Mesodermal cell (in vitro differentiated cells): Measurements from ENCODE around the gene NOP9. TPM values are rescaled to one million over a fixed set of nuclear protein-coding genes. Genes with fewer than 3 reads are reported as not detected.

Source experiments
- H3K27ac ChIP-seq: 2 replicates; pipeline ENCODE4 v1.7.0; 2013; ENCODE audit warnings: mild to moderate bottlenecking, low read depth, low read length, moderate library complexity; ENCODE audit not compliant: severe bottlenecking
- H3K36me3 ChIP-seq: 2 replicates; pipeline ENCODE4 v1.7.1; 2013; ENCODE audit warnings: mild to moderate bottlenecking, low read length, moderate library complexity; ENCODE audit not compliant: control insufficient read depth, insufficient read depth
- H3K4me1 ChIP-seq: one replicate; pipeline ENCODE4 v1.7.1; 2013; ENCODE audit warnings: mild to moderate bottlenecking, low read length; ENCODE audit not compliant: insufficient read depth, control insufficient read depth, poor library complexity, severe bottlenecking
- H3K4me3 ChIP-seq: 2 replicates; pipeline ENCODE4 v1.7.0; 2013; ENCODE audit warnings: low read length, control low read depth, mild to moderate bottlenecking; ENCODE audit not compliant: insufficient read depth, poor library complexity, severe bottlenecking; ENCODE audit errors: extremely low read depth
- H3K9me3 ChIP-seq: 2 replicates; pipeline ENCODE4 v1.7.1; 2013; ENCODE audit warnings: mild to moderate bottlenecking, low read length, moderate library complexity; ENCODE audit not compliant: control insufficient read depth
- WGBS, 2 experiments: methylation state at CpG; one replicate each; pipeline ENCODE4 v1.1.5; 2013; ENCODE audit warnings: missing lambda C conversion rate in 2 of 2; ENCODE audit not compliant: insufficient coverage in 2 of 2; 5-methylcytosine and 5-hydroxymethylcytosine counted together
- polyA plus RNA-seq, 2 experiments: library from polyadenylated mRNA; stranded (reverse); fragments of 50-300 nt; gene quantifications; one replicate each; pipeline ENCODE4 v1.2.3, GENCODE V29; 2013

NOP9 gene, protein sequence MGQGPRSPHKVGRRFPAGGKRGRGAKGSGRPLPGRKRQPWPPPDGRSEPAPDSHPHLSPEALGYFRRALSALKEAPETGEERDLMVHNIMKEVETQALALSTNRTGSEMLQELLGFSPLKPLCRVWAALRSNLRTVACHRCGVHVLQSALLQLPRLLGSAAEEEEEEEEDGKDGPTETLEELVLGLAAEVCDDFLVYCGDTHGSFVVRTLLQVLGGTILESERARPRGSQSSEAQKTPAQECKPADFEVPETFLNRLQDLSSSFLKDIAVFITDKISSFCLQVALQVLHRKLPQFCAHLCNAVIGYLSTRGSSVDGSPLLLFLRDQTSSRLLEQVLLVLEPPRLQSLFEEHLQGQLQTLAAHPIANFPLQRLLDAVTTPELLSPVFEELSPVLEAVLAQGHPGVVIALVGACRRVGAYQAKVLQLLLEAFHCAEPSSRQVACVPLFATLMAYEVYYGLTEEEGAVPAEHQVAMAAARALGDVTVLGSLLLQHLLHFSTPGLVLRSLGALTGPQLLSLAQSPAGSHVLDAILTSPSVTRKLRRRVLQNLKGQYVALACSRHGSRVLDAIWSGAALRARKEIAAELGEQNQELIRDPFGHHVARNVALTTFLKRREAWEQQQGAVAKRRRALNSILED
- polyA plus RNA-seq (2013, experiment 1 of 2): 16.8 TPM
- 15.7 TPM for polyA plus RNA-seq (2013, experiment 2 of 2)

DNA sequence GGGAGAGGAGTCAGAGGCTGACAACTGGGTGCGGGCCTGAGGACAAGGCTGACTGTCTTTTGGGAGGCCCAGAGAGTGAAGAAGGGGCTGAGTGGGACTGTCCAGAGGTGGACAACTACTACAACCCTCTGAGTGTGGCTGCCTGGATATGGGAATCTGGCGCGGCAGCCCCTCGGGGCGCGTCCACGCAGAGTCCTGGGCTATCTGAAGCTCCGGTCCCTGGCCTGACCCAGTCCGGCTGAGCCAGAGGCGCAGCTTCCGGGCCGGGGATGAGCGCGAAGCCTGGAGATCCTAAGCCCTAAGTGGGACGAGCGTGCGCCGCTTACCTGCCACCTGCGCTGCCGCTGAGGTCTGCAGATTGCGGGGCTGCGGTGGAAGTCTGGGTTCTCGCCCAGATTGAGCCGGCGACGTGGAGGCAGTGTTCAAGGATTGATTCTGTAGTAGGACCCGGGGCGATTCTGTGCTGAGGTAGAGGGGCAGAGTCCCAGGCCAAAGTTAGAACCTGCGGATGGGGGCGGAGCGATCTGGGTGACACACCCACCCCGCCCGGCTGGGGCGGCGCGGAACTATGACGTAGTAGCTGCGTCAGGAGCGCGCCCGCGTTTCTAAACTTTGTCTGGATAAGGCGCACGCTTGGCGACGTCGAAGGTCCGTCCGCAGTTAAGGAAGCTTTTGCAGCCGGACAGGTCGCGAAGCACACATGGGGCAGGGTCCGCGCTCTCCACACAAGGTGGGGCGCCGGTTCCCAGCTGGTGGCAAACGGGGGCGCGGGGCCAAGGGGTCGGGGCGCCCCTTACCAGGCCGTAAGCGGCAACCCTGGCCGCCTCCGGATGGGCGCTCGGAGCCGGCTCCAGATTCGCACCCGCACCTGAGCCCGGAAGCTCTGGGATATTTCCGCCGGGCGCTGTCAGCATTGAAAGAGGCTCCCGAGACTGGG, at the start of gene NOP9, which contains the start of gene DHRS1:
NOP9 (plus strand) TSS at position 596 of the 937 bp plus-strand sequence; CDS start at position 701, 105 bp downstream.
DHRS1 (minus strand) TSS at position 526 of the 937 bp plus-strand sequence. CDS start 674 bp downstream, outside the sequence.
- 1 to 2% methylated on average over 63 to 64 of the region's 75 CpGs for WGBS, 2 experiments

DNA sequence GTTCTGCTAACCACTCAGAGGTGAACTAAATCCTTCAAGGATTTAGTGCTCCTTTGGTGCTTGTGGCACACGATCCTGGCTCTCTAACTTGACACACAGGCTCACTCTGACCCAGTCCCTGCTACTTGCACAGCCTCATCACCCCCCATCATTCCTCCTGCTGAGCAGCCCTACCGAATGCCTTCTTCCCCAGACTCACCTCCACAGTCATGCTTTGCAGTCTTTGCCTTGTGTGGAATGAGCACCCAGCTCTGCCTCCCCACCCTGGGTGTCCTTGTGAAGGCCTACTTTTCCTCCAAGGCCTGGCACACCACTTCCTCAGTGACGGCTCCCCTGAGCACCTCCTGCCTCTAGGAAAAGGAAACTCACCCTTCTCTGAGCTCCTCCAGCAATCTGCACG, 49.3 kb upstream of the NOP9 start:
- Histone ChIP-seq H3K4me1 (peaks cover 4% of the 10 kb centered on the region), H3K4me3 (no peak overlapping the region), H3K36me3 (no peaks in the 10 kb centered on the region), H3K27ac (no peak overlapping the region), H3K9me3 (no peaks in the 10 kb centered on the region)
- WGBS, 2 experiments: 65 to 71% methylated on average over 3 to 4 of the region's 4 CpGs

More for the DNA sequence above, at the start of gene NOP9, which contains the start of gene DHRS1:
- Histone ChIP-seq H3K4me1 (peaks cover 16% of the 10 kb centered on the region), H3K27ac (peak within 1 kb of the TSS; percentile 47), H3K9me3 (no peaks in the 10 kb centered on the region), H3K36me3 (peaks cover 47% of the 10 kb centered on the region), H3K4me3 (peak within 1 kb of the TSS; percentile 92)

DNA sequence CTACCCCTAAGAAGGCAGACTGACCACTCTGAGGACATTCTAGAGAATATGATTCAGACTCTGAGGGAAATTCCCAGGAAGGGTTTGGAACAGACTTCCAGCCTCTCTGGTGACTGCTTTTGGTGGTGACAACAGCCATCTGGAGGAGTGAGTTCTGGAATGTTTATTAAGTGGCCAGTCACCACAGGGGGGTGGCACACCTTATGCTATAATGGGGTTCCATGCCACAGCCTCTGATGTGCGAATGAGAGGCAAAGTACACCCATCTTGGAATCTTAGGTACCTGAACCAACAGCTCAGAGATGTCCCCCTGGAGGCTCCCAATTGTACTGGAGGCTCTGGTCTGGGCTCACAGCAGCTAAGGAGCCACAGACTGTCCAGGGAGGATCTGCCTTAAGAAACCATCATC, 47.8 kb upstream of the NOP9 start:
- 100% methylated on average over 1 of the region's 1 CpG; no CpG with 5 or more reads in 1 of the 2 experiments for WGBS, 2 experiments

DNA sequence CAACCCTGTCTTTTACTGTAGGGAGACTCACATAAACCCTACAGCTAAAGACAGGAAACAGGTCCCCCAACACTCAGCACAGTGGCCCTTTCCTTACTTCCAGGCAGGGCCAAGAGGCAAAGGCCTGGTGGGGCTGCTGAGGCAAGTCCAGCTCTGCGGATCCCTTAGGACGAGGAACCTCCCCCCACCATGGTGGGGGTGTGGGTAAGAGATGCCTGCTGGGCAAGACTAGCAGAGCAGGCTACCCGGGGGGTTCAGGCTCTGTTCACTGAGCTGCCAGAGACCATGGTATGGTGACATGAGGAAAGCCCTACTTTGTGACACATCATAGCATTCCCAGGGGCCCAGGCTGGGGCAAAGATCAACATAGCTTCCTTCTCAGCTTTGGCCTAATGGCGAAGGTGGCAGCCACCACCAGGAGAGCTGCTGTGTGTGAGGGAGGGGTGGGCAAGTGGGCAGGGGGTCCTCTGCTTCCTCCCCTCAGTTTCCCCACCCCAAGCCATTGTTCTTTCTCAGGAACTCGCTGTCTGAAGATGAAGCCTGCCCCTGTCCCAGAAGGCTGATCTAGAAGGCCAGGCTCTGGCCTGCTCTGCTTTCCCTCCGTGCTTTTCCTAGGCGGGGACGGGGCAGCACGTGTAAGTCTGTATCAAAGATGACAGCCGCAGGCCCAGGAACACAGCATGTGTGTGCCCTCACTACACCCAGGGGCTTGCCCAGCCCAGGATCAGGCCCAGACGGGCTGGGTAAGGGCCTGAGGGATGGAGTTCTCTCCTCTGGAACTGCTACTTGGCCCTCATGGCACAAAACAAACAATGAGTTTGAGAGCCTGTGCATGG, 47.1 kb upstream of the NOP9 start:
- no peaks in the 10 kb centered on the region for H3K9me3 ChIP-seq
- H3K4me1 ChIP-seq: peaks cover 4% of the 10 kb centered on the region
- no peak overlapping the region for H3K27ac ChIP-seq
- H3K4me3 ChIP-seq: no peak overlapping the region
- no peaks in the 10 kb centered on the region for H3K36me3 ChIP-seq
- WGBS, 2 experiments: 89 to 95% methylated on average over 6 to 7 of the region's 11 CpGs

More for the DNA sequence above, 47.8 kb upstream of the NOP9 start:
- H3K27ac ChIP-seq: no peak overlapping the region
- no peaks in the 10 kb centered on the region for H3K9me3 ChIP-seq
- peaks cover 4% of the 10 kb centered on the region for H3K4me1 ChIP-seq
- H3K4me3 ChIP-seq: no peak overlapping the region
- no peaks in the 10 kb centered on the region for H3K36me3 ChIP-seq

DNA sequence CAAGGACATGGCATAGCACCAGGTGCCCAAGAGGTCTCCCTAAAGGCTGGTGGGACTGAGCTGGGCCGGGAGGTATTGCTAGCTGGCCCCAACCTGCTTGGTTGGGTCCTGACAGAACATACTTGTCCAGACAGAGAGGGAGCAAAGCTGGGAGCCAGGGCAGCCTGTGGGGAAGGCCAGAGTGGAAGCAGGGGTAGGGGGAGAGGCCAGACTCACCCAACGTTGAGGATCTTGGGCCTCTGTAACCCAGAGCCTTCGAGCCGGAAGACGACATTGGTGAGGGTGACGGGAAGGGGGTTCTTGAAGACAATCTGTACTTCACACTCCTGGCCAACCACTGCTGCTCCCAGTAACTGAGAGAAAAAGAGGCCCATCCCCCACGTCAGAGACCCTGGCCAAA, 45.7 kb upstream of the NOP9 start:
- H3K4me1 ChIP-seq: peaks cover 4% of the 10 kb centered on the region
- no peak overlapping the region for H3K27ac ChIP-seq
- 85 to 92% methylated on average over 5 to 6 of the region's 7 CpGs for WGBS, 2 experiments
- no peaks in the 10 kb centered on the region for H3K9me3 ChIP-seq
- H3K4me3 ChIP-seq: no peak overlapping the region
- peaks cover 4% of the 10 kb centered on the region for H3K36me3 ChIP-seq

DNA sequence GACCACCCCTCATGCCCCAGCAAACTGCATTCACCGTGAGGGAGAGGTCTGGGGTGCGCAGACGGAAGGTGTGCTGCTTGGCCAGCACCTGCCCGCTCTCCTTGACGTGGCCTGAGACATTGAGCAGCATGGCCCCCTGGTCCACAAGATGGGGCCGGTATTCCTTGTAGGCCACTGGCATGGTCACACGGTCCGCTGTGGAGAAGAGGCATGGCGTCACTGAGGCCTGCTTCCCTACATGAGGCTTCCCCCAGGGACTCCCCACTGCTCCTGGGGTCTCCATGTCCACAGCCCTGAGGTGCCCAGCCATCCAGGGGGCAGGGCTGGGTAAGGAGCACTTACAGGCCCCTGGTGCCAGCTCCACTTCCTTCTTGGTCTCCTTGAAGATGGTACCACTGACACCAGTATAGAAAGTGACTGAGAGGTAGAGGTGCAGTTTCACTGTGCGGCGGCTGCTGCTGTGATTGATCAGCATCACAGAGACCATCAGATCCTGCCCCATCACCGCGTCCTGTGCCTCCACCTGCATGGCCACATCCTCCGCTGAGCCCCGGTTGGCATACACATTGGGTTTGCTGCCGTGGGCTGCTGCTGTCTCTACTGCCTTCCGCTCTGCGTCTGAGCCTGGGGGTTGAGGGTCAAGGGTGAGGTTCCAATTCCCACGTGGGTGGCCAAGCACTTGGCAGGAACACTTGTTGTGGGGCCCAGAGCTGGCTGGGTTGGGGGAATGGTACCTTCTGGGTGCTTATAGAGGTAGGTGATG, 44.8 kb upstream of the NOP9 start:
- Histone ChIP-seq H3K4me1 (peaks cover 7% of the 10 kb centered on the region), H3K36me3 (peaks cover 4% of the 10 kb centered on the region), H3K27ac (no peak overlapping the region), H3K4me3 (no peak overlapping the region), H3K9me3 (no peaks in the 10 kb centered on the region)
- 93 to 100% methylated on average over 11 to 17 of the region's 19 CpGs for WGBS, 2 experiments

DNA sequence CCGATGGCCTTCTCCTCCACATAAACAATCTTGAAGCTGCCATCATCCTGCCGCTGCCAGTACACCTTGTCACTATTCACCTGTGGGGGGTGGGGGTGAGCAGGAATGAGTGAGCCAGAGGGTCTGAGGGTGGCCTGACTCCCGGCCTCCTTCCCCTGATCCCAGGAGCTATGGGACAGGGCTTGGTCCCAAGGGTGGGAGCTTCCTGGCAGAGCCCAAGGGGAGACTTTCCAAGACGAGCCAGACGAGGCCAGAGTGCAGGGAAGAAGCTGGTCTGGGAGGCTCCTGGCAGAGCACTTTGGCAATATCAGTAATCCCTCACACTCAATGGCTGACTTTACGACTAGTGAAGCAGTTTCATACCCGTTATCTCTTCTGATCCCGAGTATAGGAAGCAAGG, 44.2 kb upstream of the NOP9 start:
- Histone ChIP-seq H3K27ac (no peak overlapping the region), H3K36me3 (peaks cover 4% of the 10 kb centered on the region), H3K4me3 (no peak overlapping the region), H3K4me1 (peaks cover 7% of the 10 kb centered on the region), H3K9me3 (no peaks in the 10 kb centered on the region)
- 88 to 97% methylated on average over 5 of the region's 8 CpGs for WGBS, 2 experiments

DNA sequence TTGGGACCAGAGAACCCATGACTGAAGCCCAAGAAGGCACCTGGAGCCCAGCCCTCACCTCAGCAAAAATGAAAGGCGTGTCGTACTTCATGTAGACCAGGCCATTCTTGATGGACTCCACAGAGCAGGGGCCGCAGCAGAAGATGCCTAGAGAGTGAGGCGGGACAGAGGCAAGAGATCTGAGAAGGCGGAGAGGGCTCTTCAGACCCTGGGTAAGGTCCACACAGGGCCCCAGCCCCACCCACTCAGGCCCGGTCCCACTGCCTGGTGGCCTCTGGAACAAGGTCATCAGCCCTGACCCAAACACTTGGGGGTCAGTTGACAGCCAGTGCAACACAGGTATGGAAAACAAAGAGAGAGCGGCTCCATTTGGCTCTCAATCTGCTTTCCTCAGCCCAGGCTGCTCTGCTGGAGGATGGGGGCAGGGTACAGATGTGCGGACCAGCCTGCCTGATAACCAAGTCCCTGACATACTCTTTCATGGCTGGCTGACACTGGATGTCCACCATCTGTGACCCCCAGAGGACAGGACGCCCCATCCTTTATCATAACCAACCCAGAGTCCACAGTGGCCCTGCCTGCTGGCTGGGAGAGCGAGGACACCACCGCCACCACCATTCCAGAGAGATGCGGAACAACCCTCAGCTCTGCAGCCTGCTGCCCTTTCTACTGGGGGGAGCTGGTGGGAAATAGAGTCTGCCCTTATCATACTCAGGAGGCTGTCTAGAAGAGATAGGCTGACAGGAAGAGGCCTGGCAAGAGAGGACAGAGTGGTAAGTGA, 43.5 kb upstream of the NOP9 start:
- Histone ChIP-seq H3K36me3 (peaks cover 4% of the 10 kb centered on the region), H3K4me3 (no peak overlapping the region), H3K9me3 (no peaks in the 10 kb centered on the region), H3K4me1 (peaks cover 7% of the 10 kb centered on the region), H3K27ac (no peak overlapping the region)
- 91 to 94% methylated on average over 8 to 9 of the region's 12 CpGs for WGBS, 2 experiments

DNA sequence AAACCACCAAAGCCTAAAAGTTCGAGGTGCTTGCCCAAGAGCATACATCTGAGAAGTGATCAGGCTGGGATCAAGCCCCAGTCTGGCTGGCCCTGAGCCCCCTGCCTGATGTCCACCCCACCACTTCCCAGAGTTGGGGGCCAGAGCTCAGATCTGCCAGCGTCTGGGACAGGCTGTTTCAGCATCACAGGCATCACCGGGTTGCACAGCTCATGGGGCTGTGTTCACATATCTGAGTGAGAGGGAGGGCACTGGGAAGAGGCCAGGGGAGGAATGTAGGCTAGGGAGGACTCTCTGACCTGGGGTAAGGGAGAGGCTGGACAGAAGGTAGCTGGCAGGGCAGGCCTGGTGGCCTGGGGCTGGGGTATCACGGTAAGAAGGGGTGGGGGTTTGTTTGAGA, 42.7 kb upstream of the NOP9 start:
- peaks cover 7% of the 10 kb centered on the region for H3K4me1 ChIP-seq
- H3K9me3 ChIP-seq: no peaks in the 10 kb centered on the region
- 77 to 87% methylated on average over 2 to 3 of the region's 4 CpGs for WGBS, 2 experiments
- peaks cover 4% of the 10 kb centered on the region for H3K36me3 ChIP-seq
- no peak overlapping the region for H3K27ac ChIP-seq
- no peak overlapping the region for H3K4me3 ChIP-seq
